GM23338 (cell line): ENCODE results near the gene CALCOCO1. TPM values are rescaled to one million over a fixed set of nuclear protein-coding genes. Genes with fewer than 3 reads are reported as not detected.

ENCODE experiments used
- ATAC-seq: fragments of 200-7000 bp; cut with Tn5 transposase; 3 replicates; pipeline ENCODE4 v1.9.1; 2020
- DNase-seq: peaks from one replicate; pipeline ENCODE4 v3.0.0-alpha.2; 2015; ENCODE audit warnings: low spot score
- H2AFZ ChIP-seq: fragments of 200-600 bp; sonication (generic); 2 replicates; pipeline ENCODE4 v1.8.0; 2016; ENCODE audit warnings: antibody characterized with exemption, mild to moderate bottlenecking, moderate library complexity
- H3F3A ChIP-seq: fragments of 200-600 bp; sonication (generic); replicated peaks from 2 replicates; pipeline ENCODE4 v1.8.0; 2017; ENCODE audit warnings: antibody characterized with exemption, mixed run types, low read depth
- H3K27ac ChIP-seq: fragments of 200-600 bp; sonication (generic); 2 replicates; pipeline ENCODE4 v1.6.1; 2016; ENCODE audit warnings: low read depth
- H3K27me3 ChIP-seq: fragments of 200-600 bp; sonication (generic); 2 replicates; pipeline ENCODE4 v1.8.0; 2016; ENCODE audit warnings: mild to moderate bottlenecking, mixed run types, moderate library complexity; ENCODE audit not compliant: insufficient read depth
- H3K36me3 ChIP-seq: fragments of 200-600 bp; sonication (generic); 2 replicates; pipeline ENCODE4 v1.8.0; 2016; ENCODE audit warnings: mild to moderate bottlenecking; ENCODE audit not compliant: insufficient read depth
- H3K4me1 ChIP-seq: fragments of 200-600 bp; sonication (generic); 2 replicates; pipeline ENCODE4 v1.8.0; 2016; ENCODE audit warnings: mild to moderate bottlenecking, moderate library complexity; ENCODE audit not compliant: insufficient read depth
- H3K4me2 ChIP-seq: fragments of 200-600 bp; sonication (generic); 2 replicates; pipeline ENCODE4 v1.7.1; 2017; ENCODE audit warnings: mixed run types
- H3K4me3 ChIP-seq: fragments of 200-600 bp; sonication (generic); 2 replicates; pipeline ENCODE4 v1.6.1; 2016; ENCODE audit warnings: mixed run types
- H3K79me2 ChIP-seq: fragments of 200-600 bp; sonication (generic); replicated peaks from 2 replicates; pipeline ENCODE4 v1.8.0; 2017; ENCODE audit warnings: mild to moderate bottlenecking; ENCODE audit not compliant: insufficient read depth
- H3K9me2 ChIP-seq: fragments of 200-600 bp; sonication (generic); 2 replicates; pipeline ENCODE4 v1.8.0; 2017; ENCODE audit not compliant: insufficient read depth
- H4K20me1 ChIP-seq: fragments of 200-600 bp; sonication (generic); replicated peaks from 2 replicates; pipeline ENCODE4 v1.8.0; 2017; ENCODE audit warnings: mild to moderate bottlenecking; ENCODE audit not compliant: insufficient read depth
- H3K27ac Mint-ChIP-seq: 2 replicates; pipeline ENCODE4 v1.8.0; 2020; ENCODE audit warnings: inconsistent platforms, mild to moderate bottlenecking, moderate library complexity, mixed read lengths
- H3K27me3 Mint-ChIP-seq: 3 replicates; pipeline ENCODE4 v1.8.0; 2022; ENCODE audit warnings: low read depth, mild to moderate bottlenecking, moderate library complexity, mixed read lengths, inconsistent platforms; ENCODE audit not compliant: insufficient read depth, poor library complexity
- H3K36me3 Mint-ChIP-seq: 3 replicates; pipeline ENCODE4 v1.8.0; 2021; ENCODE audit warnings: low read depth, mild to moderate bottlenecking, inconsistent platforms, moderate library complexity, mixed read lengths
- H3K4me1 Mint-ChIP-seq: 3 replicates; pipeline ENCODE4 v1.8.0; 2020; ENCODE audit warnings: mild to moderate bottlenecking, inconsistent platforms, mixed read lengths
- H3K4me3 Mint-ChIP-seq: 3 replicates; pipeline ENCODE4 v1.8.0; 2021; ENCODE audit warnings: moderate library complexity, mild to moderate bottlenecking, inconsistent platforms, mixed read lengths
- H3K9me3 Mint-ChIP-seq: 3 replicates; pipeline ENCODE4 v1.8.0; 2020; ENCODE audit warnings: moderate library complexity, mild to moderate bottlenecking, inconsistent platforms, mixed read lengths
- EZH2 ChIP-seq: fragments of 200-600 bp; sonication (generic); IDR thresholded peaks from one replicate; pipeline ENCODE4 v1.8.0; 2017; ENCODE audit warnings: antibody characterized with exemption, mild to moderate bottlenecking, low read depth; ENCODE audit not compliant: unreplicated experiment
- EZH2phosphoT487 ChIP-seq: fragments of 200-600 bp; sonication (generic); IDR thresholded peaks from one replicate; pipeline ENCODE4 v1.8.1; 2018; ENCODE audit warnings: antibody characterized with exemption; ENCODE audit not compliant: unreplicated experiment
- POLR2AphosphoS5 ChIP-seq: IDR thresholded peaks from 2 replicates; pipeline ENCODE4 v1.6.1; 2016; ENCODE audit warnings: antibody characterized with exemption, low read depth
- ZNF462 ChIP-seq: fragments of 250-450 bp; sonication (Bioruptor Pico); IDR thresholded peaks from 2 replicates; pipeline ENCODE4 v1.5.0; 2020; ENCODE audit warnings: mild to moderate bottlenecking, moderate library complexity
- polyA plus RNA-seq: library from polyadenylated mRNA; unstranded; fragments of >200 nt; fragmentation: Nextera tagmentation; extraction: Ambion mirVana; gene quantifications from 2 replicates; pipeline ENCODE4 v1.2.1, GENCODE V29; 2016
- total RNA-seq: library from RNA; depleted of rRNA; stranded (reverse); fragments of >200 nt; shearing (Covaris generic); gene quantifications from 2 replicates; pipeline ENCODE4 v1.2.3, GENCODE V29; 2014

Gene CALCOCO1
- total and polyA plus RNA-seq, 2 experiments from 2014 or later = 6.5 to 20.4 TPM

DNA sequence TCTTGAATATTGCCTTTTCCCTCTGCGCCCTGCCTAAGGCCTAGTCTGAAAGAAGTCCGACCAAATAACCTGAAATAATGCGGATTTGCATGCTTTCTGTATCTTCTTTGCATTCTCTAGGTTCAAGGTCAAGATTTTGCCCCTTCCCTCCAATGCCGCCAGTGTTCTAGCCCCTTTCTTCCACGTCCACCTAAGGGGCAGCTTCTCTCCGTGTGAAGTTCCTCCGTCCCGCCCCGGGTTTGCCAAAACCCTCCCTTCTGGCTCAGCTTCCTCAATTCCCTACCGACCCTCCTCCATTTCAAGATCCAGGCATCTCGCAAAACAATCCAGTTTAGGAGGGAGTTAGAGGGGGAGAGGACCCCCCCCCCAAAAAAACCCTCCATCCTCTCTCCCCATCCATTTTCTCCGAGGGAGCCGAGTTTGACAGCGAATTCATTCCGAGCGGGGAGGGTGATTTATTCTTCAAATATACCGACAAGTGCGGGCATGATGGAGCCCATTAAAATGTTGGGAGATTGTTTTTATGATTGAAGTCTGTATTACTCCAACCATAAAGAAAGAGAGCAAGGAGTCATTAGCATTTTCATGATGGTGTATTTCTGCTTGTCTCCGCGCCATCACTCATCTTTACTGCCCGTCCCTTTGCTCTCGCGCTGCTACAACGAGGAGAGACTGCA, 30.5 kb downstream of the CALCOCO1 start:
- H3F3A ChIP-seq = 0 out of 2 replicates have a peak, but pooled peaks cover 3% of the 10 kb centered on the region
- Mint-ChIP-seq H3K9me3 (no peaks in the 10 kb centered on the region), H3K4me3 (peak overlapping the region; percentile 72), H3K27ac (peak overlapping the region; percentile 46; the same call in 1 of the 2 replicates), H3K36me3 (no peaks in the 10 kb centered on the region; the same call in 2 of the 3 replicates), H3K27me3 (peaks cover 49% of the 10 kb centered on the region), H3K4me1 (peaks cover 31% of the 10 kb centered on the region)
- peak; percentile 66 for TF ChIP-seq EZH2
- no peak for TF ChIP-seq EZH2phosphoT487
- peak; percentile 25 for DNase-seq
- H4K20me1 ChIP-seq = no peaks in the 10 kb centered on the region
- peaks cover 18% of the 10 kb centered on the region for H3K4me1 ChIP-seq
- no peaks in the 10 kb centered on the region for H3K79me2 ChIP-seq
- peak overlapping the region; percentile 47 for H3K4me3 ChIP-seq
- ATAC-seq = peak; percentile 2; the same call in 2 of the 3 replicates
- H3K27ac ChIP-seq = no peak overlapping the region
- peak overlapping the region; percentile 73 for H3K4me2 ChIP-seq
- peaks cover 85% of the 10 kb centered on the region for H3K27me3 ChIP-seq
- H3K36me3 ChIP-seq = no peaks in the 10 kb centered on the region
- H2AFZ ChIP-seq = peak overlapping the region; percentile 48
- no peaks in the 10 kb centered on the region for H3K9me2 ChIP-seq

DNA sequence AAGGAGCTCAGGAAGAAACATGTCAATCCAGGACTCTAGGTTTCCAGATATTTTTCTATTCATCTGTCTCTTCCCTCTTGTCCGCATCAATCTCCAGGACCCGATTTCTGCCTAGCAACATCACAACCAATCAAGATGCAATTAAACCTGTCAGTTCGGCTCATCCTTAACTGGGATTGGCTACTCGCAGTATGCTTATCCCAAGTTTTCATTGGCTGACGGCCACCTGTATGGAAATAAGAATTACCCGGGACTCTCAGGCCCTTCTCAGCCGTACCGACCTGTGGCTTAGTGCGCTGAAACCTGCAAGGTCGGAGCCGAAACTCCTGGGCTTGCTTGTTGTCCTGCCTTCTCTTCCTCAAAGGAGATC, 31.0 kb downstream of the CALCOCO1 start:
- DNase-seq (peak; percentile 98), ATAC-seq (peak; percentile 95)
- Mint-ChIP-seq H3K36me3 (no peaks in the 10 kb centered on the region; the same call in 2 of the 3 replicates), H3K27ac (peak overlapping the region; percentile 46; the same call in 1 of the 2 replicates), H3K9me3 (no peaks in the 10 kb centered on the region), H3K27me3 (peaks cover 49% of the 10 kb centered on the region), H3K4me3 (peak overlapping the region; percentile 72), H3K4me1 (peaks cover 31% of the 10 kb centered on the region)
- no peaks in the 10 kb centered on the region for H3K79me2 ChIP-seq
- H3F3A ChIP-seq = 0 out of 2 replicates have a peak, but pooled peaks cover 3% of the 10 kb centered on the region
- TF ChIP-seq POLR2AphosphoS5 (peak; percentile 74), ZNF462 (CRISPR knock-in tag) (no peak)
- no peak overlapping the region for H3K27ac ChIP-seq
- no peaks in the 10 kb centered on the region for H3K9me2 ChIP-seq
- no peak overlapping the region for H2AFZ ChIP-seq
- peak overlapping the region; percentile 62 for H3K4me3 ChIP-seq
- H3K4me2 ChIP-seq = peak overlapping the region; percentile 91
- H3K36me3 ChIP-seq = no peaks in the 10 kb centered on the region
- H4K20me1 ChIP-seq = no peaks in the 10 kb centered on the region
- H3K27me3 ChIP-seq = peaks cover 82% of the 10 kb centered on the region
- peaks cover 18% of the 10 kb centered on the region for H3K4me1 ChIP-seq
